ENCODE results near the gene NAALADL2.

GRCh38 chr3:175186511-175186910, 327.4 kb downstream of the NAALADL2 start:
- TF ChIP-seq CTCF (IDR thresholded peaks at IDR 0.05) (no peak), SIN3A (IDR thresholded peaks at IDR 0.05; ENCODE audit: borderline replicate concordance, insufficient read depth, low read depth, low read length) (no peak), REST (IDR thresholded peaks at IDR 0.05; ENCODE audit: insufficient read depth in 1 of 2, low read depth in 2 of 2, low read length in 1 of 2) (no peak), POLR2AphosphoS5 (IDR thresholded peaks at IDR 0.05; ENCODE audit: low read depth, low read length) (no peak), TCF7L2 (IDR thresholded peaks at IDR 0.05; ENCODE audit: low read depth, low read length) (no peak)
